HCT116 (cell line): ENCODE data around the gene ENTPD3.

ENCODE experiments used
- CTCF ChIP-seq, 3 experiments: fragments of 200-600 bp in 1 of 3; sonication (generic) in 1 of 3; IDR thresholded peaks in 2 of 3; conservative IDR thresholded peaks in 1 of 3; 2 replicates each; pipeline ENCODE4 v1.5.1; 2012 to 2017; ENCODE audit warnings: low read depth in 2 of 3, low read length in 2 of 3, antibody characterized with exemption in 1 of 3, borderline replicate concordance in 1 of 3, control low read depth in 1 of 3, mild to moderate bottlenecking in 1 of 3, mixed read lengths in 1 of 3, mixed run types in 1 of 3, moderate library complexity in 1 of 3; ENCODE audit not compliant: insufficient read depth in 1 of 3
- TCF7L2 ChIP-seq: IDR thresholded peaks from 2 replicates; pipeline ENCODE4 v1.7.0; 2011; ENCODE audit warnings: borderline replicate concordance, inconsistent platforms; ENCODE audit not compliant: insufficient read depth, insufficient read length; ENCODE audit errors: extremely low read depth

GRCh38 chr3:40453933-40454332, 66.9 kb downstream of the ENTPD3 start:
- no peak for TF ChIP-seq TCF7L2
- TF ChIP-seq CTCF (IDR thresholded peaks at IDR 0.05 in 2 of 3, conservative IDR thresholded peaks at IDR 0.05 in 1 of 3; ENCODE audit: borderline replicate concordance in 1 of 3, insufficient read depth in 1 of 3, low read depth in 2 of 3, low read length in 2 of 3) = no peak
